HG03469 (cell line): ENCODE measurements around the gene FAM120B.
"Not testable (repeated sequence)": the region's sequence is repeated elsewhere in the genome, so short reads cannot be mapped to it uniquely, and the experiment has no call there.

ENCODE experiments used
- ATAC-seq: cut with Tn5 transposase; IDR thresholded peaks from one replicate; pipeline ENCODE4 v1.9.1; 2021; ENCODE audit warnings: mild to moderate bottlenecking, moderate library complexity, moderate number of reproducible peaks; ENCODE audit not compliant: unreplicated experiment

The FAM120B gene

GRCh38 chr6:170297576-170298330, 8.8 kb upstream of the FAM120B start:
- ATAC-seq, result no peak

GRCh38 chr6:170298688-170299087, 7.9 kb upstream of the FAM120B start:
- no peak for ATAC-seq

GRCh38 chr6:170301184-170301583, 5.4 kb upstream of the FAM120B start:
- ATAC-seq, result no peak

- ATAC-seq, result no peak
These were observed 694 bp upstream of the FAM120B start for GRCh38 chr6:170305805-170306323.

GRCh38 chr6:170307080-170307545, 555 bp downstream of the FAM120B start:
- ATAC-seq, result no peak

- no peak for ATAC-seq
These were observed 2.2 kb downstream of the FAM120B start for GRCh38 chr6:170308761-170309160.

- no peak for ATAC-seq
These were observed 5.1 kb downstream of the FAM120B start for GRCh38 chr6:170311696-170312095.

- ATAC-seq, result no peak
These were observed 6.3 kb downstream of the FAM120B start for GRCh38 chr6:170312876-170313275.

GRCh38 chr6:170313716-170314295, 7.2 kb downstream of the FAM120B start:
- ATAC-seq, result no peak

GRCh38 chr6:170314983-170315382, 8.4 kb downstream of the FAM120B start:
- no peak for ATAC-seq

GRCh38 chr6:170316071-170316470, 9.5 kb downstream of the FAM120B start:
- no peak for ATAC-seq

- ATAC-seq, result no peak
These were observed 10.5 kb downstream of the FAM120B start for GRCh38 chr6:170317076-170317475.

GRCh38 chr6:170317718-170318117, 11.2 kb downstream of the FAM120B start:
- ATAC-seq, result no peak

GRCh38 chr6:170329321-170329720, 22.8 kb downstream of the FAM120B start:
- ATAC-seq, result no peak

- not testable (repeated sequence) for ATAC-seq
These were observed 28.6 kb downstream of the FAM120B start for GRCh38 chr6:170335199-170335598.

- ATAC-seq, result no peak
These were observed 38.3 kb downstream of the FAM120B start for GRCh38 chr6:170344631-170345576.

- no peak for ATAC-seq
These were observed 39.1 kb downstream of the FAM120B start for GRCh38 chr6:170345662-170346061.

GRCh38 chr6:170346649-170347048, 40.1 kb downstream of the FAM120B start:
- no peak for ATAC-seq

GRCh38 chr6:170347091-170347490, 40.5 kb downstream of the FAM120B start:
- peak; percentile 44 for ATAC-seq

GRCh38 chr6:170347975-170348374, 41.4 kb downstream of the FAM120B start:
- no peak for ATAC-seq

- not testable (repeated sequence) for ATAC-seq
These were observed 44.9 kb downstream of the FAM120B start for GRCh38 chr6:170351456-170351855.
